HepG2 (cell line): ENCODE results near the gene PDK1. TPM values are rescaled to one million over a fixed set of nuclear protein-coding genes. Genes with fewer than 3 reads are reported as not detected.

Experiments
- ATM ChIP-seq: fragments of 450-650 bp; IDR thresholded peaks from 2 replicates; pipeline ENCODE4 v1.7.1; 2017; ENCODE audit warnings: mild to moderate bottlenecking, borderline replicate concordance
- BHLHE40 ChIP-seq: IDR thresholded peaks from 2 replicates; pipeline ENCODE4 v1.6.1; 2011; ENCODE audit warnings: low read length, improper control_type of control experiment
- CHD4 ChIP-seq: fragments of 200-600 bp; sonication (generic); IDR thresholded peaks from 2 replicates; pipeline ENCODE4 v1.7.0; 2017; ENCODE audit warnings: mild to moderate bottlenecking, low read length, borderline replicate concordance
- KDM5B ChIP-seq: sonication (generic); formaldehyde crosslinking; IDR thresholded peaks from 2 replicates; pipeline ENCODE4 v1.4.0; 2020; ENCODE audit warnings: missing genetic modification reagents, mild to moderate bottlenecking, borderline replicate concordance
- MTF1 ChIP-seq: sonication (generic); formaldehyde crosslinking; IDR thresholded peaks from 2 replicates; pipeline ENCODE4 v1.5.0; 2020; ENCODE audit warnings: missing genetic modification reagents
- PITX1 ChIP-seq: sonication (generic); formaldehyde crosslinking; IDR thresholded peaks from 2 replicates; pipeline ENCODE4 v1.5.1; 2020; ENCODE audit warnings: mild to moderate bottlenecking, missing genetic modification reagents
- REL ChIP-seq: sonication (generic); formaldehyde crosslinking; conservative IDR thresholded peaks from 2 replicates; pipeline ENCODE4 v1.8.0; 2022; ENCODE audit warnings: mild to moderate bottlenecking, missing genetic modification reagents, moderate library complexity
- SIN3A ChIP-seq: IDR thresholded peaks from 2 replicates; pipeline ENCODE4 v1.6.1; 2011; ENCODE audit warnings: low read depth, mild to moderate bottlenecking, control low read depth, low read length, borderline replicate concordance
- SIX4 ChIP-seq: sonication (generic); formaldehyde crosslinking; IDR thresholded peaks from 2 replicates; pipeline ENCODE4 v1.4.0; 2020; ENCODE audit warnings: missing genetic modification reagents
- SMYD3 ChIP-seq: sonication (generic); formaldehyde crosslinking; IDR thresholded peaks from 2 replicates; pipeline ENCODE4 v1.8.1; 2023; ENCODE audit warnings: mild to moderate bottlenecking, missing genetic modification reagents
- TEAD3 ChIP-seq: optimal IDR thresholded peaks from 2 replicates; pipeline ENCODE3; 2016; ENCODE audit warnings: borderline replicate concordance
- ZBTB38 ChIP-seq: sonication (generic); formaldehyde crosslinking; IDR thresholded peaks from 2 replicates; pipeline ENCODE4 v1.5.1; 2020; ENCODE audit warnings: mild to moderate bottlenecking, missing genetic modification reagents
- ZEB1 ChIP-seq: IDR thresholded peaks from 2 replicates; pipeline ENCODE4 v1.6.1; 2012; ENCODE audit warnings: mild to moderate bottlenecking, low read depth, inconsistent platforms; ENCODE audit not compliant: insufficient replicate concordance
- ZNF337 ChIP-seq: sonication (generic); formaldehyde crosslinking; IDR thresholded peaks from 2 replicates; pipeline ENCODE4 v1.5.1; 2020; ENCODE audit warnings: missing genetic modification reagents, low read depth, mild to moderate bottlenecking, borderline replicate concordance
- ZNF547 ChIP-seq: sonication (generic); formaldehyde crosslinking; IDR thresholded peaks from 2 replicates; pipeline ENCODE4 v1.5.1; 2020; ENCODE audit warnings: mild to moderate bottlenecking, missing genetic modification reagents
- ZNF556 ChIP-seq: sonication (generic); formaldehyde crosslinking; IDR thresholded peaks from 2 replicates; pipeline ENCODE4 v1.4.0; 2020; ENCODE audit warnings: mild to moderate bottlenecking, missing genetic modification reagents, borderline replicate concordance
- ZNF614 ChIP-seq: IDR thresholded peaks from 2 replicates; pipeline ENCODE4 v1.6.1; 2018; ENCODE audit warnings: missing biosample characterization, missing genetic modification reagents, inconsistent platforms, borderline replicate concordance
- ZNF619 ChIP-seq: sonication (generic); formaldehyde crosslinking; IDR thresholded peaks from 2 replicates; pipeline ENCODE4 v1.4.0; 2020; ENCODE audit warnings: mild to moderate bottlenecking, missing genetic modification reagents
- polyA plus RNA-seq, 8 experiments: library from polyadenylated mRNA; depleted of rRNA in 3 of 8; stranded (reverse) in 7 of 8; unstranded in 1 of 8; fragments of >200 nt; fragmentation: Illumina TruSeq in 4 of 8; extraction: Trizol in 4 of 8; gene quantifications; 2 replicates each; pipeline versions ENCODE4 v1.2.1 to v1.2.3, GENCODE V29; 2011 to 2016; ENCODE audit warnings: low read depth in 4 of 8, missing spikeins in 1 of 8, mixed read lengths in 1 of 8; ENCODE audit not compliant: insufficient read depth in 1 of 8
- total RNA-seq, 5 experiments: library from RNA; depleted of rRNA; stranded (reverse); fragments of >200 nt; fragmentation: Illumina TruSeq; extraction: Trizol; gene quantifications; 2 replicates each; pipeline ENCODE4 v1.2.3, GENCODE V29; 2016; ENCODE audit warnings: low read depth in 1 of 5
- TF ChIP-seq, protein P1 (sequence below), 2 experiments: sonication (generic) in 1 of 2; formaldehyde crosslinking in 1 of 2; IDR thresholded peaks; 2 replicates each; pipeline versions ENCODE4 v1.4.0 to v1.6.1; 2018 to 2020; ENCODE audit warnings: missing genetic modification reagents in 2 of 2, borderline replicate concordance in 1 of 2, low read depth in 1 of 2, mild to moderate bottlenecking in 1 of 2, missing biosample characterization in 1 of 2
- TF ChIP-seq, protein P2 (sequence below): sonication (generic); formaldehyde crosslinking; IDR thresholded peaks from 2 replicates; pipeline ENCODE4 v1.4.0; 2020; ENCODE audit warnings: mild to moderate bottlenecking, low read depth, missing genetic modification reagents
- TF ChIP-seq, protein P3 (sequence below): sonication (generic); formaldehyde crosslinking; IDR thresholded peaks from 2 replicates; pipeline ENCODE4 v1.4.0; 2020; ENCODE audit warnings: mild to moderate bottlenecking, missing genetic modification reagents
- TF ChIP-seq, protein P4 (sequence below): sonication (generic); formaldehyde crosslinking; IDR thresholded peaks from 2 replicates; pipeline ENCODE4 v1.5.0; 2020; ENCODE audit warnings: missing genetic modification reagents

Gene PDK1
- total and polyA plus RNA-seq, 2 of the 13 experiments (the other 11 are each of a cell fraction or from before 2014, with no cell fraction given) = 11.9 to 96.9 TPM

DNA sequence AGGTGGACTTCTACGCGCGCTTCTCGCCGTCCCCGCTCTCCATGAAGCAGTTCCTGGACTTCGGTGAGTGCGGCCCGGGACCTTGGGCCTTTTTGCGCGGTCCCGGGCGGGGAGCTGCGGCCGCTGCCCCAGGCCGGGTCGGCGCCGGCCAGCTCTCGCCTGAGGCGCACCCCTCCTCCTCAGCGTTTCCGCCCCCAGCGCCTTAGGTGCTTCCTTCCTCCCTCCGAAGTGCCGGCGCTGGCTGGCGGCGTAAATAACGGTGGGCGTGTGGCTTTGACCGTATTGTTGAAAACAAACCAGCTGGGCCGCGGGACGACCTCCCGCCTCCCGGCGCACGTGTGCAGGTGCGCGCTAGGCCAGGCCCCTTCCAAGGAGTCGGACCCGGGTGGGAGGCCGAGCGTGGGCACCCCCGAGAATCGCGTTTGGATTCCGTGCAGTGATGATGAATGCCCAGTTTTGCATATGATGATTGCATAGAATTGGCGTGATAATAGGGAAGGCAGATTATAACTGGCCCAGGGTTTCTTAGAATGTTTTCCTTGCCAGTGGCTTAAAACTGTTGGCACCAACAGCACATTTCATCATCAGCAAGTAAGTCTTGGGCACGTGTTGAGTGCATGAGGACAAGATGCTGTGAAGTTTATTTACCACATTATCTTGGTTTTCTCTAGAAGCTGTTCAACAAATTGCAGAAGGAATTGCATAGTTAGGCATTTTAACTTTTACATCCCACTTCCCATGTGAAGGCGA is 569 bp downstream of the PDK1 start (continued):
- TF ChIP-seq ZNF556 (0 out of 2 replicates have a peak, but pooled peaks have one; percentile 21), BHLHE40 (peak; percentile 68; the same call in 1 of the 2 replicates), CHD4 (no peak), ZNF614 (CRISPR knock-in tag) (0 out of 2 replicates have a peak, but pooled peaks have one; percentile 12), TEAD3 (CRISPR knock-in tag) (no peak), ZNF619 (CRISPR knock-in tag) (no peak), ZNF547 (CRISPR knock-in tag) (peak; percentile 17; the same call in 1 of the 2 replicates), ZNF337 (CRISPR knock-in tag) (no peak), SIX4 (CRISPR knock-in tag) (no peak; the same call in 1 of the 2 replicates), PITX1 (CRISPR knock-in tag) (0 out of 2 replicates have a peak, but pooled peaks have one; percentile 36), ATM (no peak), KDM5B (peak; percentile 34; the same call in 1 of the 2 replicates), MTF1 (CRISPR knock-in tag) (no peak), ZEB1 (no peak), SMYD3 (CRISPR knock-in tag) (no peak), SIN3A (0 out of 2 replicates have a peak, but pooled peaks have one; percentile 62), ZBTB38 (CRISPR knock-in tag) (peak; percentile 47; the same call in 1 of the 2 replicates), REL (CRISPR knock-in tag) (peak; percentile 87)
- TF ChIP-seq, protein P1, sequence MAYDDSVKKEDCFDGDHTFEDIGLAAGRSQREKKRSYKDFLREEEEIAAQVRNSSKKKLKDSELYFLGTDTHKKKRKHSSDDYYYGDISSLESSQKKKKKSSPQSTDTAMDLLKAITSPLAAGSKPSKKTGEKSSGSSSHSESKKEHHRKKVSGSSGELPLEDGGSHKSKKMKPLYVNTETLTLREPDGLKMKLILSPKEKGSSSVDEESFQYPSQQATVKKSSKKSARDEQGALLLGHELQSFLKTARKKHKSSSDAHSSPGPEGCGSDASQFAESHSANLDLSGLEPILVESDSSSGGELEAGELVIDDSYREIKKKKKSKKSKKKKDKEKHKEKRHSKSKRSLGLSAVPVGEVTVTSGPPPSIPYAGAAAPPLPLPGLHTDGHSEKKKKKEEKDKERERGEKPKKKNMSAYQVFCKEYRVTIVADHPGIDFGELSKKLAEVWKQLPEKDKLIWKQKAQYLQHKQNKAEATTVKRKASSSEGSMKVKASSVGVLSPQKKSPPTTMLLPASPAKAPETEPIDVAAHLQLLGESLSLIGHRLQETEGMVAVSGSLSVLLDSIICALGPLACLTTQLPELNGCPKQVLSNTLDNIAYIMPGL (CRISPR knock-in tag; IDR thresholded peaks at IDR 0.05; ENCODE audit: borderline replicate concordance in 1 of 2, low read depth in 1 of 2) = 0 out of 4 replicates have a peak, but pooled peaks of 1 of the 2 experiments have one; percentile 9
- TF ChIP-seq, protein P2, sequence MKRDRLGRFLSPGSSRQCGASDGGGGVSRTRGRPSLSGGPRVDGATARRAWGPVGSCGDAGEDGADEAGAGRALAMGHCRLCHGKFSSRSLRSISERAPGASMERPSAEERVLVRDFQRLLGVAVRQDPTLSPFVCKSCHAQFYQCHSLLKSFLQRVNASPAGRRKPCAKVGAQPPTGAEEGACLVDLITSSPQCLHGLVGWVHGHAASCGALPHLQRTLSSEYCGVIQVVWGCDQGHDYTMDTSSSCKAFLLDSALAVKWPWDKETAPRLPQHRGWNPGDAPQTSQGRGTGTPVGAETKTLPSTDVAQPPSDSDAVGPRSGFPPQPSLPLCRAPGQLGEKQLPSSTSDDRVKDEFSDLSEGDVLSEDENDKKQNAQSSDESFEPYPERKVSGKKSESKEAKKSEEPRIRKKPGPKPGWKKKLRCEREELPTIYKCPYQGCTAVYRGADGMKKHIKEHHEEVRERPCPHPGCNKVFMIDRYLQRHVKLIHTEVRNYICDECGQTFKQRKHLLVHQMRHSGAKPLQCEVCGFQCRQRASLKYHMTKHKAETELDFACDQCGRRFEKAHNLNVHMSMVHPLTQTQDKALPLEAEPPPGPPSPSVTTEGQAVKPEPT = 0 out of 2 replicates have a peak, but pooled peaks have one; percentile 11
- TF ChIP-seq, protein P3, sequence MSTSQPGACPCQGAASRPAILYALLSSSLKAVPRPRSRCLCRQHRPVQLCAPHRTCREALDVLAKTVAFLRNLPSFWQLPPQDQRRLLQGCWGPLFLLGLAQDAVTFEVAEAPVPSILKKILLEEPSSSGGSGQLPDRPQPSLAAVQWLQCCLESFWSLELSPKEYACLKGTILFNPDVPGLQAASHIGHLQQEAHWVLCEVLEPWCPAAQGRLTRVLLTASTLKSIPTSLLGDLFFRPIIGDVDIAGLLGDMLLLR (CRISPR knock-in tag) = peak; percentile 72; the same call in 1 of the 2 replicates
- TF ChIP-seq, protein P4, sequence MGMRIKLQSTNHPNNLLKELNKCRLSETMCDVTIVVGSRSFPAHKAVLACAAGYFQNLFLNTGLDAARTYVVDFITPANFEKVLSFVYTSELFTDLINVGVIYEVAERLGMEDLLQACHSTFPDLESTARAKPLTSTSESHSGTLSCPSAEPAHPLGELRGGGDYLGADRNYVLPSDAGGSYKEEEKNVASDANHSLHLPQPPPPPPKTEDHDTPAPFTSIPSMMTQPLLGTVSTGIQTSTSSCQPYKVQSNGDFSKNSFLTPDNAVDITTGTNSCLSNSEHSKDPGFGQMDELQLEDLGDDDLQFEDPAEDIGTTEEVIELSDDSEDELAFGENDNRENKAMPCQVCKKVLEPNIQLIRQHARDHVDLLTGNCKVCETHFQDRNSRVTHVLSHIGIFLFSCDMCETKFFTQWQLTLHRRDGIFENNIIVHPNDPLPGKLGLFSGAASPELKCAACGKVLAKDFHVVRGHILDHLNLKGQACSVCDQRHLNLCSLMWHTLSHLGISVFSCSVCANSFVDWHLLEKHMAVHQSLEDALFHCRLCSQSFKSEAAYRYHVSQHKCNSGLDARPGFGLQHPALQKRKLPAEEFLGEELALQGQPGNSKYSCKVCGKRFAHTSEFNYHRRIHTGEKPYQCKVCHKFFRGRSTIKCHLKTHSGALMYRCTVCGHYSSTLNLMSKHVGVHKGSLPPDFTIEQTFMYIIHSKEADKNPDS = peak; percentile 18; the same call in 1 of the 2 replicates
